GM12865 (cell line): Measurements from ENCODE around the gene ALG14.
"Not testable (repeated sequence)": the region's sequence is repeated elsewhere in the genome, so short reads cannot be mapped to it uniquely, and the experiment has no call there.

Experiments used
- DNase-seq: peaks from one replicate; pipeline ENCODE4 v3.0.0; 2010; ENCODE audit warnings: low read depth
- H3K4me3 ChIP-seq: 2 replicates; pipeline ENCODE4 v1.5.1; 2011; ENCODE audit warnings: mild to moderate bottlenecking, low read depth, low read length, control low read depth
- TF ChIP-seq, protein P1 (sequence below): IDR thresholded peaks from 2 replicates; pipeline ENCODE4 v1.5.1; 2011; ENCODE audit warnings: low read length, control low read depth, low read depth, inconsistent platforms; ENCODE audit not compliant: insufficient read depth; ENCODE audit errors: missing control alignments

Gene ALG14

DNA sequence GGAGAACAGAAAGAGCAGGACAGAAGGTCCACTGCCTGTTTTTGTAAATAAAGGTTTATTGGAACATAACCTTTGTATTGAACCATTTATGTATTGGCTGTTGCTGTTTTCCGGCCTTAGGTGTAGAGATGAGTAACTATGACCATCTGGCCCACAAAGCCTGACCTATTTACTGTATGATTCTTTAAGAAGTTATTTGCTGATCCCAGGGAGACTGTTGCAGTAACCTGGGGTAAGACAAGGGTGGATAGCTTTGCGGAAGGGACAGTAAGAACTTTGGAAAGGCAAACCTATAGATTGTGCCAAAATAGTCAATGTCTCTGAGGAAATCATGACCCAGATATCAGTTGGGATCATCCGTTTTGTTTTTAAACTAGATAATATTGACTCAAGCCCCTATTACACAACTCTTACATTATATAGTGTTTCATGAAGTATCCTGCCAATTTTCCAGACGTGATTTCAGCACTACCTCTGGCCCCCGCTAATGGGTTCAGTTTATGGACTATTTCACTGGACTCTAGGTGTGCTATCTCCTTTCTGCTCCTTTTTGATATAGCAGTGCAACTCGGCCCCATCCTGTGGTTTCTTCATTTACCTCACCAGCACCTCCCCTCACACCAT lies 23.6 kb upstream of the ALG14 start:
- H3K4me3 ChIP-seq: no peak overlapping the region
- TF ChIP-seq, protein P1, sequence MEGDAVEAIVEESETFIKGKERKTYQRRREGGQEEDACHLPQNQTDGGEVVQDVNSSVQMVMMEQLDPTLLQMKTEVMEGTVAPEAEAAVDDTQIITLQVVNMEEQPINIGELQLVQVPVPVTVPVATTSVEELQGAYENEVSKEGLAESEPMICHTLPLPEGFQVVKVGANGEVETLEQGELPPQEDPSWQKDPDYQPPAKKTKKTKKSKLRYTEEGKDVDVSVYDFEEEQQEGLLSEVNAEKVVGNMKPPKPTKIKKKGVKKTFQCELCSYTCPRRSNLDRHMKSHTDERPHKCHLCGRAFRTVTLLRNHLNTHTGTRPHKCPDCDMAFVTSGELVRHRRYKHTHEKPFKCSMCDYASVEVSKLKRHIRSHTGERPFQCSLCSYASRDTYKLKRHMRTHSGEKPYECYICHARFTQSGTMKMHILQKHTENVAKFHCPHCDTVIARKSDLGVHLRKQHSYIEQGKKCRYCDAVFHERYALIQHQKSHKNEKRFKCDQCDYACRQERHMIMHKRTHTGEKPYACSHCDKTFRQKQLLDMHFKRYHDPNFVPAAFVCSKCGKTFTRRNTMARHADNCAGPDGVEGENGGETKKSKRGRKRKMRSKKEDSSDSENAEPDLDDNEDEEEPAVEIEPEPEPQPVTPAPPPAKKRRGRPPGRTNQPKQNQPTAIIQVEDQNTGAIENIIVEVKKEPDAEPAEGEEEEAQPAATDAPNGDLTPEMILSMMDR: no peak
- no peak for DNase-seq

DNA sequence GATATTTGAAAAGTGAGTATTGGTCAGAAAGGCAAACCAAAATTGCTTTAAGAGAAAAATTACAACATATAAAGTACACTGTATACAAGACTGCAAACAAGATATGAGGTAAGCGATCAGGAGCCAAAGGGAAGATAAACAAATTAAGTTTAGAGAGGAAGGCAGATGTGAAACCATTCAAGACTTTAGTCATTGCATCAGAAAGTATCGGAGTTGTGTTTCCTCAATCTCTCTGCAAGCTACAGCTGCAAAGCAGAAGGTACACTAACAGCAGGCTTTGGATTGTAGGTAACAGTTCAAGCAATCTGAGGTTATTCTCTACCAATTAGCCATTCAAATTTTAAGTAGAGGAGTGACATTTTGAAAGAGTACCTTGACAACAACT lies 23.1 kb upstream of the ALG14 start:
- peak; percentile 73 for DNase-seq
- TF ChIP-seq, protein P1: no peak
- H3K4me3 ChIP-seq: no peak overlapping the region

DNA sequence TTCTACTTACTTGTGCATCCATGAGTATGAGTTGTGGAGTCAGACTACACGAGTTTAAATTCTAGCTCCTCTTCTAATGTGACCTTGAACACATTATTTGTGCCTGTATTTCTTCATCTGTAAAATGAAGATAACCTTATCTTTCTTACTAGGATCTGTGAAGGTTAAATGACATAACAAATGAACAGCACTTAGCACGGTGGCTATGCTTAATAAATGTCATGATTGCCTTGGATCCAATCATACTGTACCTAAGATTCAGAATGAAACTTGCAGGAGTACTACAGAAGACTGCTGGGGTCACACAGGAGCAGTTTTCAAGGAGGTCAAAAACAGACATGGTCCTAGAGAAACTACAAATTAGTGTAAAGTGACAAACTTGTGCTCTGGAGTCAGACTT lies 22.2 kb upstream of the ALG14 start:
- no peak overlapping the region for H3K4me3 ChIP-seq
- TF ChIP-seq, protein P1: no peak
- no peak for DNase-seq

DNA sequence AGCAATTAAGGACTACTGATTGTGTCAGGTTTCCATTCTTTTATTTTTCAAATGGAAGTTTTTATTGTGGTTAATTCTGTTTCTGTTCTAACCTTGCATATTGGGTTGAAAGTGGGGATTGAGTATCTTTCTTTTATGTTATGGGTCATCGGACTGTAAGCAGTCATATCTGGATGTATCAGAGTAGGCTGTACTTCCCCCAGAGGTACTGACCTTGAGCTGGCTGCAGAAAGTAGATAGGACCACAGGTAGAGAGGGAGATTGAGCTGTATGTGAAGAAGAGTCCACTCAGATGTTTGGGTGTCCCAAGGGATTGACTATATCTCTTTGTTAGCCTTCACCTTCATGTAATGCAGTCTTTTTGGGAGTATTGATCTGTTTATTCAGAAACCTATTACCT lies 20.5 kb upstream of the ALG14 start:
- TF ChIP-seq, protein P1: no peak
- H3K4me3 ChIP-seq: no peak overlapping the region
- peak; percentile 28 for DNase-seq

DNA sequence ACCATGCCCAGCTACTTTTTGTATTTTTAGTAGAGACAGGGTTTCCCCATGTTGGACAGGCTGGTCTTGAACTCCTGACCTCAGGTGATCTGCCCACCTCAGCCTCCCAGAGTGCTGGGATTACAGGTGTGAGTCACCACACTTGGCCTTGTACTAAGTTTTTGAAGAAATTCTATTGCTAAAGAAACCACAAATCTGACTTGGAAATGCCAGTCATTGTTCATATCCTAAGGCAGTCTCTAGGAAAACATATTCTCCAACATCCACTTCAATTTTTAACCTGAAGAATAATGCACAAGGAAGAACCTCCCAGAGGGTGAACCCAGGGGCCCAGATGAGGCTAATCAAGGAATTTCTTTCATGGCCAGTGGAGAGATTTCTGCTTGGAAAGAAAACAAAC lies 20.1 kb upstream of the ALG14 start:
- H3K4me3 ChIP-seq, DNase-seq: not testable (repeated sequence)

DNA sequence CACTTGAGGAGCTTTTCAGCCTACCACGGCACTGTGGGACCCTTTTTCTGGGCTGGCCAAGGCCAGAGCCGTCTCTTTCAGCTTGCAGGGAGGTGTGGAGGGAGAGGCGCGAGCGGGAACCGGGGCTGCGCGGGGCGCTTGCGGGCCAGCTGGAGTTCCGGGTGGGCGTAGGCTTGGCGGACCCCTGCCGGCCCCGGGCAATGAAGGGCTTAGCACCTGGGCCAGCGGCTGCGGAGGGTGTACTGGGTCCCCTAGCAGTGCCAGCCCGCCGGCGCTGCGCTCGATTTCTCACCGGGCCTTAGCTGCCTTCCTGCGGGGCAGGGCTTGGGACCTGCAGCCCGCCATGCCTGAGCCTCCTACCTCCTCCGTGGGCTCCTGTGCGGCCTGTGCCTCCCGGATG lies 18.5 kb upstream of the ALG14 start:
- H3K4me3 ChIP-seq, DNase-seq: not testable (repeated sequence)

DNA sequence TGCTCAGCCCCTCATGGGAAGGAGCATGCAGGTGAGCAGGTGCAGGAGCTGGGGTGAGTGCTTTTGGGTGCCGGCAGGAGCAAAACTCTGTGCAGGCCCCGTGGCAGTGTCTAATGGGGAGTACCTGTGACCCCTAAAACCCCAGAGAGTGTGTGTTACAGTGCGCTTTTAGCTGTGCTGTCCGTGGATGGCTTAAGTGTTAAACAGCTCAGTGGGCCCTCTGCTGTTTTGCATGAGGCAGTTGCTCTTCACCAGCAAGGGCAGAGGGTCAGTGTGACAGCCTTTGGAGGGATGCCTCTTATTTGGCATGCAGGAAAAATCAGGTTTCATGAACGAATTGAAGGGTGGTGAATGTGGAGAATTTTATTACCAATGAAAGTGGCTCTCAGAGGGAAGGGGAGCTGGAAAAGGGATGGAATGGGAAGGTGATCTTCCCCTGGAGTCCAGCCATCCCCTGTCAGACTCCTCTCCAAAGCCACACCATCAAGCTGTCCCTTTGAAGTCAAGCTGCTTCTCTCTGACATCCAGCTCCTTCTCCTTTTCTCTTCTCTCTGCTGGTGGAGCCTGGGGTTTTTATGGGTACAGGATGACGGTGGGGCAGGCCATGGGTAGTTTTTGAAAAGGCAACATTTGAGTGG lies 17.0 kb upstream of the ALG14 start:
- DNase-seq: no peak
- TF ChIP-seq, protein P1: no peak
- H3K4me3 ChIP-seq: no peak overlapping the region

DNA sequence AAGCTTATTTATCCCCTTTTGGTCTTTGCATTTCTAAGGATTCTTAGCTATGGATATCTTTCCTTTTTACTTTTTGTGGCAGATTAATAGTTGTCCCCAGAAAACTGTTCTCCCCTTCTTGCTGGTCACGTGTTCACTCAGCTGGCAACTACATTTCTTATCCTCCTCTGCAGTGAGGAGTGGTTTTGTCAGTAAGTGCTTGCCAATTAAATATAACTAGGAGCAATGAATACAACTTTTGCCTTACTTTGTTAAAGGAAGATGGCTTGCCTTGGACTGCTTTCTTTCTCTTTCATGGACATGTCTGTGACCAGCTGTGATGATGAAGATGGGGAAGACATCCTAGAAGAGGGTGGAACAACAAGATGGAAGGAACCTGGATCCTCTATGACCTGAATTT lies 15.6 kb upstream of the ALG14 start:
- H3K4me3 ChIP-seq: no peak overlapping the region
- DNase-seq: no peak
- TF ChIP-seq, protein P1: no peak
